ENCODE measurements around the gene CTBP2. TPM values are rescaled to one million over a fixed set of nuclear protein-coding genes. Genes with fewer than 3 reads are reported as not detected.

CTBP2 gene
- polyA plus RNA-seq, 1 donor (not counting 4 experiments of a cell fraction or from before 2014, with no cell fraction given): 76.0 TPM

DNA sequence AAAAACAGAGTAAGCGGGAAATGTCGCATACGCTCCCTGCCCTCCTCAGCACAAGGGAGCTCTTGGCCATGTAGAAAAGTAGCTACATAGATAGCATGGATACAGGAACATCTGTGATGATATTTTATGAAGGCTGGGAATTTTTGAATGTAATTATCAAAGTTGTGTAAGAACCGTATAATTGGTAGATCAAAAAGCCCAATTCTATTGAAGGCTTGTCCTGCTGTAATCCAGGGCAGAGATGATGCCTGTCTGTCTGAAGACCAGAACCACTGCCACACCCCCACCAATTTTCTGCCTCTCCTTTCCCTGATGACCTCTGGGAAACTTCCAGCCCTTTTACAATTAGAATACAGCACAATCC, 167.0 kb downstream of the CTBP2 start:
- dilution Hi-C loops (cut with MboI; ENCODE audit: extremely low pct_ligation_motif_present, low sequenced_read_pairs): no loop called here
- Histone ChIP-seq H3K4me3 (ENCODE audit: control insufficient read depth in 2 of 3, extremely low read depth in 1 of 3, insufficient read depth in 2 of 3, low read depth in 1 of 3, low read length in 3 of 3) (no peak overlapping the region), H2AFZ (ENCODE audit: control insufficient read depth, low read length) (no peak overlapping the region), H3K9me1 (ENCODE audit: control insufficient read depth, extremely low read depth, insufficient read depth, low read length) (no peaks in the 10 kb centered on the region), H3K4me1 (ENCODE audit: control insufficient read depth, extremely low read depth, insufficient read depth, low read length) (peaks cover 5% of the 10 kb centered on the region), H3K79me2 (ENCODE audit: control insufficient read depth, insufficient read depth, low read length) (no peaks in the 10 kb centered on the region), H3K9me3 (ENCODE audit: control insufficient read depth, low read depth, low read length) (no peaks in the 10 kb centered on the region), H3K27me3 (ENCODE audit: control insufficient read depth, extremely low read depth, insufficient read depth, low read length) (no peaks in the 10 kb centered on the region), H3K36me3 (ENCODE audit: control insufficient read depth in 2 of 2, extremely low read depth in 1 of 2, insufficient read depth in 2 of 2, low read length in 2 of 2) (peaks cover 56 to 59% of the 10 kb centered on the region in 2 experiments), H4K20me1 (ENCODE audit: control insufficient read depth, extremely low read depth, insufficient read depth, low read length) (no peaks in the 10 kb centered on the region), H3K27ac (ENCODE audit: control insufficient read depth, insufficient read depth, low read length) (no peak overlapping the region), H3K9ac (ENCODE audit: control insufficient read depth, extremely low read depth, insufficient read depth, low read length) (no peak overlapping the region), H3K4me2 (ENCODE audit: control insufficient read depth, extremely low read depth, insufficient read depth, low read depth, low read length) (no peak overlapping the region)
- TF ChIP-seq, protein P1, sequence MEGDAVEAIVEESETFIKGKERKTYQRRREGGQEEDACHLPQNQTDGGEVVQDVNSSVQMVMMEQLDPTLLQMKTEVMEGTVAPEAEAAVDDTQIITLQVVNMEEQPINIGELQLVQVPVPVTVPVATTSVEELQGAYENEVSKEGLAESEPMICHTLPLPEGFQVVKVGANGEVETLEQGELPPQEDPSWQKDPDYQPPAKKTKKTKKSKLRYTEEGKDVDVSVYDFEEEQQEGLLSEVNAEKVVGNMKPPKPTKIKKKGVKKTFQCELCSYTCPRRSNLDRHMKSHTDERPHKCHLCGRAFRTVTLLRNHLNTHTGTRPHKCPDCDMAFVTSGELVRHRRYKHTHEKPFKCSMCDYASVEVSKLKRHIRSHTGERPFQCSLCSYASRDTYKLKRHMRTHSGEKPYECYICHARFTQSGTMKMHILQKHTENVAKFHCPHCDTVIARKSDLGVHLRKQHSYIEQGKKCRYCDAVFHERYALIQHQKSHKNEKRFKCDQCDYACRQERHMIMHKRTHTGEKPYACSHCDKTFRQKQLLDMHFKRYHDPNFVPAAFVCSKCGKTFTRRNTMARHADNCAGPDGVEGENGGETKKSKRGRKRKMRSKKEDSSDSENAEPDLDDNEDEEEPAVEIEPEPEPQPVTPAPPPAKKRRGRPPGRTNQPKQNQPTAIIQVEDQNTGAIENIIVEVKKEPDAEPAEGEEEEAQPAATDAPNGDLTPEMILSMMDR (optimal IDR thresholded peaks at IDR 0.05 in 1 of 3, IDR thresholded peaks at IDR 0.05 in 1 of 3, conservative IDR thresholded peaks at IDR 0.05 in 1 of 3; ENCODE audit: extremely low read depth in 1 of 3, insufficient read depth in 2 of 3, low read length in 3 of 3): no peak
- no peak for TF ChIP-seq EZH2 (IDR thresholded peaks at IDR 0.05; ENCODE audit: low read length)
- no peak for FAIRE-seq
- DNase-seq (ENCODE audit: low read depth, low spot score): no peak

DNA sequence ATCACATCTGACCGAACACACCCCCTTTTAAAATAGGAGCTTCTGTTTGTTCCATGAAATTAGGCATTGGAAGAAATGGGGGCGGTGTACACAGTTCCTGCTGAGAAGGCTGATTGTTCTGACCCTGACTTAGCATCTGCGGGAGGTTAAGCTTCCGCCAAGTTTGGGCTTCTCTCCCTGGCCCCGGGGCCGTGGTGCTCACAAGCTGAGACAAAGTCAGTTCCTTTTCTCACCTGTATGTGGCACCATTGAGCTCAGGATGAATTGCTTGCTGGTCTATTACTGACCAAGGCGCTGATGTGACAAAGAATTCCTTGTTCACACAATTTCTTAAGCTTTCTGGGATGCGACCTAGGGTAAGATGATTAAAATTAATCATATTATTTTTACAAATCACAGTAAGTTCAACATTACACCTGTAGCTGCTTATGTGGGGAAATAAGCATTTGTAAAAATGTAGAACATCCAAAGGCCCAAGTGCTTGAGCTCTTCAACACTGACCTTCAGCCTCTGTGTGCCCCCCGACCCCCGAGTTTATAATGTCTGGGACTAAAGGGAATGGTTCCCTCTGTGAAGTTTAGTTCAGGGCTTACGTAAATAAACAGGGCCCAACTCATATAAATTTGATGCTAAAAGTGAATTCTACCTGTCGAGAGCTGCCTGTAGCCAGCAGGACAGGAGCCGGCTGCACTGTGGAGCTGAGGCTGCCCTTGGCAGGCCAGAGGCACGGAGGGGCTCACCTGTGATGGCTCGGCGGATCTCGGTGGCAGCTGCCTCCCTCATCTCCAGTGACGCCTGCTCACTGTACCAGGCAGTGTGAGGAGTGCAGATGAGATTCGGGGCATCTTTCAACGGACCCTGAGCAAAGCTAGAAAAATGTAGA, 167.7 kb downstream of the CTBP2 start:
- no peak overlapping the region for H3K27ac ChIP-seq (ENCODE audit: control insufficient read depth, insufficient read depth, low read length)
- FAIRE-seq: no peak
- dilution Hi-C loops (cut with MboI; ENCODE audit: extremely low pct_ligation_motif_present, low sequenced_read_pairs): no loop called here

More for the DNA sequence above, 167.7 kb downstream of the CTBP2 start:
- Histone ChIP-seq H4K20me1 (ENCODE audit: control insufficient read depth, extremely low read depth, insufficient read depth, low read length) (no peaks in the 10 kb centered on the region), H2AFZ (ENCODE audit: control insufficient read depth, low read length) (no peak overlapping the region), H3K9ac (ENCODE audit: control insufficient read depth, extremely low read depth, insufficient read depth, low read length) (no peak overlapping the region), H3K9me1 (ENCODE audit: control insufficient read depth, extremely low read depth, insufficient read depth, low read length) (no peaks in the 10 kb centered on the region), H3K27me3 (ENCODE audit: control insufficient read depth, extremely low read depth, insufficient read depth, low read length) (no peaks in the 10 kb centered on the region), H3K4me3 (ENCODE audit: control insufficient read depth in 2 of 3, extremely low read depth in 1 of 3, insufficient read depth in 2 of 3, low read depth in 1 of 3, low read length in 3 of 3) (no peak overlapping the region), H3K36me3 (ENCODE audit: control insufficient read depth in 2 of 2, extremely low read depth in 1 of 2, insufficient read depth in 2 of 2, low read length in 2 of 2) (peaks cover 54 to 55% of the 10 kb centered on the region in 2 experiments), H3K4me1 (ENCODE audit: control insufficient read depth, extremely low read depth, insufficient read depth, low read length) (peaks cover 5% of the 10 kb centered on the region), H3K79me2 (ENCODE audit: control insufficient read depth, insufficient read depth, low read length) (no peaks in the 10 kb centered on the region), H3K9me3 (ENCODE audit: control insufficient read depth, low read depth, low read length) (no peaks in the 10 kb centered on the region), H3K4me2 (ENCODE audit: control insufficient read depth, extremely low read depth, insufficient read depth, low read depth, low read length) (no peak overlapping the region)
- no peak for TF ChIP-seq EZH2 (IDR thresholded peaks at IDR 0.05; ENCODE audit: low read length)
- TF ChIP-seq, protein P1 (optimal IDR thresholded peaks at IDR 0.05 in 1 of 3, IDR thresholded peaks at IDR 0.05 in 1 of 3, conservative IDR thresholded peaks at IDR 0.05 in 1 of 3; ENCODE audit: extremely low read depth in 1 of 3, insufficient read depth in 2 of 3, low read length in 3 of 3): peak; percentile 46 to 53 (median 51)
- DNase-seq (ENCODE audit: low read depth, low spot score): no peak

Measured in keratinocyte (primary cell).